Fibroblast of skin of abdomen (primary cell): ENCODE results near the gene PCNX3. TPM values are rescaled to one million over a fixed set of nuclear protein-coding genes. Genes with fewer than 3 reads are reported as not detected.

Experiments
- DNase-seq: peaks from one replicate; pipeline ENCODE4 v3.0.0-alpha.2; 2013
- polyA plus RNA-seq, 2 experiments: library from polyadenylated mRNA; unstranded; fragments of 120-200 nt; gene quantifications; one replicate each; pipeline ENCODE4 v1.2.1, GENCODE V29; 2013; ENCODE audit not compliant: insufficient read length in 2 of 2

Gene PCNX3
- 30.3 TPM for polyA plus RNA-seq (2013, experiment 1 of 2; ENCODE audit: insufficient read length)
- polyA plus RNA-seq (2013, experiment 2 of 2; ENCODE audit: insufficient read length) = 33.6 TPM

GRCh38 chr11:65615229-65615949, at the start of gene PCNX3:
TSS of gene PCNX3 (plus strand) at chr11:65615776. CDS start at chr11:65616312, 536 bp downstream.
- peak; percentile 100 for DNase-seq

- no peak for DNase-seq
Observed at GRCh38 chr11:65569164-65569972, 46.2 kb upstream of the PCNX3 start.

- DNase-seq = peak; percentile 99
Observed at GRCh38 chr11:65569973-65570918, 45.3 kb upstream of the PCNX3 start, which contains the start of gene ZNRD2. TSS of gene ZNRD2 (plus strand) at chr11:65570477. CDS start at chr11:65570492, 15 bp downstream.

GRCh38 chr11:65571420-65571819, 44.2 kb upstream of the PCNX3 start:
- DNase-seq = no peak

- peak; percentile 51 for DNase-seq
Observed at GRCh38 chr11:65571940-65572339, 43.6 kb upstream of the PCNX3 start.

GRCh38 chr11:65572356-65573051, 43.1 kb upstream of the PCNX3 start, which contains the start of gene FAM89B:
TSS of gene FAM89B (plus strand) at chr11:65572538. CDS start at chr11:65572670, 132 bp downstream.
- DNase-seq = peak; percentile 88

- no peak for DNase-seq
Observed at GRCh38 chr11:65573391-65574079, 42.0 kb upstream of the PCNX3 start.

- peak; percentile 95 for DNase-seq
Observed at GRCh38 chr11:65574109-65574810, 41.3 kb upstream of the PCNX3 start.

GRCh38 chr11:65574811-65575567, 40.6 kb upstream of the PCNX3 start:
- peak; percentile 12 for DNase-seq

GRCh38 chr11:65575568-65576231, 39.9 kb upstream of the PCNX3 start, which contains the start of gene EHBP1L1:
TSS of gene EHBP1L1 (plus strand) at chr11:65576053. CDS start at chr11:65576303, 250 bp downstream.
- peak; percentile 51 for DNase-seq

GRCh38 chr11:65576232-65576866, 39.2 kb upstream of the PCNX3 start:
- no peak for DNase-seq

- peak; percentile 30 for DNase-seq
Observed at GRCh38 chr11:65576867-65577755, 38.5 kb upstream of the PCNX3 start.

GRCh38 chr11:65577756-65578109, 37.8 kb upstream of the PCNX3 start:
- no peak for DNase-seq

GRCh38 chr11:65578134-65578533, 37.4 kb upstream of the PCNX3 start:
- no peak for DNase-seq

GRCh38 chr11:65578667-65579066, 36.9 kb upstream of the PCNX3 start:
- no peak for DNase-seq

- no peak for DNase-seq
Observed at GRCh38 chr11:65579291-65579690, 36.3 kb upstream of the PCNX3 start.

GRCh38 chr11:65580031-65580692, 35.4 kb upstream of the PCNX3 start:
- no peak for DNase-seq
